K562 (cell line): ENCODE results near the gene RAB6B. TPM values are rescaled to one million over a fixed set of nuclear protein-coding genes. Genes with fewer than 3 reads are reported as not detected.

Source experiments
- ARID1B ChIP-seq: fragments of 450-650 bp; IDR thresholded peaks from 2 replicates; pipeline ENCODE4 v1.6.1; 2016; ENCODE audit warnings: antibody characterized with exemption, mild to moderate bottlenecking, inconsistent platforms
- ASH1L ChIP-seq: fragments of 450-650 bp; IDR thresholded peaks from 2 replicates; pipeline ENCODE4 v1.6.1; 2018; ENCODE audit warnings: borderline replicate concordance, mild to moderate bottlenecking, low read depth; ENCODE audit not compliant: partially characterized antibody
- CEBPB ChIP-seq: fragments of 450-650 bp; IDR thresholded peaks from 2 replicates; pipeline ENCODE4 v1.6.1; 2016; ENCODE audit warnings: missing genetic modification characterization, missing compliant biosample characterization
- CREB1 ChIP-seq, 2 experiments: sonication (generic) in 1 of 2; formaldehyde crosslinking in 1 of 2; IDR thresholded peaks; 2 replicates each; pipeline versions ENCODE4 v1.6.1 to v1.8.0; 2012 to 2022; ENCODE audit warnings: inconsistent platforms in 1 of 2, mild to moderate bottlenecking in 1 of 2, missing genetic modification reagents in 1 of 2, moderate library complexity in 1 of 2
- DIDO1 ChIP-seq: fragments of 450-650 bp; IDR thresholded peaks from 2 replicates; pipeline ENCODE4 v1.6.1; 2016; ENCODE audit warnings: low read depth, missing biosample characterization, missing genetic modification characterization
- HDAC1 ChIP-seq, 2 experiments: fragments of 450-650 bp; IDR thresholded peaks; 2 replicates each; pipeline ENCODE4 v1.6.1; 2016 to 2017; ENCODE audit warnings: inconsistent platforms in 1 of 2, mild to moderate bottlenecking in 1 of 2, moderate library complexity in 1 of 2
- HDAC8 ChIP-seq: fragments of 450-650 bp; IDR thresholded peaks from 2 replicates; pipeline ENCODE4 v1.6.1; 2016; ENCODE audit warnings: mild to moderate bottlenecking, missing genetic modification characterization, moderate library complexity, missing compliant biosample characterization
- HNRNPLL ChIP-seq: fragments of 200-400 bp; formaldehyde crosslinking; IDR thresholded peaks from 2 replicates; pipeline ENCODE4 v1.6.1; 2017; ENCODE audit warnings: low read length, low read depth, mild to moderate bottlenecking; ENCODE audit not compliant: poor library complexity, severe bottlenecking
- L3MBTL2 ChIP-seq: fragments of 450-650 bp; IDR thresholded peaks from 2 replicates; pipeline ENCODE4 v1.6.1; 2016; ENCODE audit warnings: mild to moderate bottlenecking, moderate library complexity
- LEF1 ChIP-seq: fragments of 450-650 bp; IDR thresholded peaks from 2 replicates; pipeline ENCODE4 v1.6.1; 2016; ENCODE audit warnings: mild to moderate bottlenecking
- MEIS2 ChIP-seq: fragments of 450-650 bp; IDR thresholded peaks from 2 replicates; pipeline ENCODE4 v1.6.1; 2014; ENCODE audit warnings: mild to moderate bottlenecking; ENCODE audit not compliant: partially characterized antibody
- MIER1 ChIP-seq: fragments of 450-650 bp; IDR thresholded peaks from 2 replicates; pipeline ENCODE4 v1.6.1; 2016; ENCODE audit warnings: antibody characterized with exemption, mild to moderate bottlenecking, low read depth
- NFE2 ChIP-seq: IDR thresholded peaks from 2 replicates; pipeline ENCODE4 v1.6.1; 2014; ENCODE audit warnings: antibody characterized with exemption, low read depth
- NFE2L1 ChIP-seq: fragments of 450-650 bp; IDR thresholded peaks from 2 replicates; pipeline ENCODE4 v1.6.1; 2016; ENCODE audit warnings: missing genetic modification characterization, low read depth, mild to moderate bottlenecking, missing compliant biosample characterization, moderate library complexity, borderline replicate concordance
- NR3C1 ChIP-seq: sonication (generic); formaldehyde crosslinking; IDR thresholded peaks from 2 replicates; pipeline ENCODE4 v1.8.1; 2022; ENCODE audit warnings: missing genetic modification reagents
- RB1 ChIP-seq: fragments of 450-650 bp; IDR thresholded peaks from 2 replicates; pipeline ENCODE4 v1.6.1; 2017; ENCODE audit warnings: low read depth, mild to moderate bottlenecking
- RBM39 ChIP-seq: fragments of 200-400 bp; formaldehyde crosslinking; optimal IDR thresholded peaks from 2 replicates; pipeline ENCODE3; 2018; ENCODE audit warnings: low read depth, low read length
- RCOR1 ChIP-seq, 2 experiments: IDR thresholded peaks; 2 replicates each; pipeline ENCODE4 v1.6.1; 2012; ENCODE audit warnings: low read depth in 2 of 2, low read length in 2 of 2, borderline replicate concordance in 1 of 2, improper control_type of control experiment in 1 of 2
- STAG1 ChIP-seq: sonication (generic); formaldehyde crosslinking; IDR thresholded peaks from 2 replicates; pipeline ENCODE4 v1.5.0; 2020; ENCODE audit warnings: missing genetic modification reagents, borderline replicate concordance
- STAT5A ChIP-seq: IDR thresholded peaks from 2 replicates; pipeline ENCODE4 v1.6.1; 2012; ENCODE audit warnings: low read length, inconsistent platforms, borderline replicate concordance
- ZEB2 ChIP-seq: fragments of 450-650 bp; IDR thresholded peaks from 2 replicates; pipeline ENCODE4 v1.6.1; 2016
- ZNF143 ChIP-seq: sonication (generic); formaldehyde crosslinking; IDR thresholded peaks from 2 replicates; pipeline ENCODE4 v1.9.0; 2022; ENCODE audit warnings: mild to moderate bottlenecking, missing genetic modification reagents
- polyA plus RNA-seq, 8 experiments: library from polyadenylated mRNA; depleted of rRNA in 4 of 8; stranded (reverse) in 5 of 8; unstranded in 3 of 8; fragments of >200 nt; fragmentation: Nextera tagmentation in 2 of 8; fragmentation: Illumina TruSeq in 1 of 8; extraction: Ambion mirVana in 2 of 8; extraction: Trizol in 1 of 8; gene quantifications; 2 replicates each; pipeline versions ENCODE4 v1.2.1 to v1.2.3, GENCODE V29; 2011 to 2014; ENCODE audit warnings: inconsistent platforms in 1 of 8, missing spikeins in 1 of 8
- total RNA-seq, 7 experiments: library from RNA; depleted of rRNA in 6 of 7; stranded (reverse); fragments of >200 nt in 6 of 7; fragmentation: Illumina TruSeq in 2 of 7; extraction: Trizol in 2 of 7; gene quantifications; 2 replicates each; pipeline versions ENCODE4 v1.2.1 to v1.2.3, GENCODE V29; 2011 to 2021; ENCODE audit warnings: low replicate concordance in 1 of 7
- TF ChIP-seq, protein P1 (sequence below): fragments of 200-800 bp; sonication (Bioruptor generic); IDR thresholded peaks from 2 replicates; pipeline ENCODE4 v1.6.1; 2017; ENCODE audit warnings: missing genetic modification characterization, missing compliant biosample characterization
- TF ChIP-seq, protein P2 (sequence below): fragments of 450-650 bp; formaldehyde crosslinking; conservative IDR thresholded peaks from 2 replicates; pipeline ENCODE4 v1.4.0; 2022; ENCODE audit warnings: mild to moderate bottlenecking, missing genetic modification characterization
- TF ChIP-seq, protein P3 (sequence below), 2 experiments: fragments of 450-650 bp in 1 of 2; sonication (generic) in 1 of 2; formaldehyde crosslinking in 1 of 2; IDR thresholded peaks in 1 of 2; conservative IDR thresholded peaks in 1 of 2; 2 replicates each; pipeline versions ENCODE4 v1.6.1 to v1.8.1; 2016 to 2023; ENCODE audit warnings: mild to moderate bottlenecking in 2 of 2, moderate library complexity in 2 of 2, inconsistent platforms in 1 of 2, missing genetic modification reagents in 1 of 2

RAB6B gene
- total and polyA plus RNA-seq, 9 of the 15 experiments (the other 6 are each of a cell fraction or from before 2014, with no cell fraction given), result 0.60 to 18.1 (median 1.5) TPM

DNA sequence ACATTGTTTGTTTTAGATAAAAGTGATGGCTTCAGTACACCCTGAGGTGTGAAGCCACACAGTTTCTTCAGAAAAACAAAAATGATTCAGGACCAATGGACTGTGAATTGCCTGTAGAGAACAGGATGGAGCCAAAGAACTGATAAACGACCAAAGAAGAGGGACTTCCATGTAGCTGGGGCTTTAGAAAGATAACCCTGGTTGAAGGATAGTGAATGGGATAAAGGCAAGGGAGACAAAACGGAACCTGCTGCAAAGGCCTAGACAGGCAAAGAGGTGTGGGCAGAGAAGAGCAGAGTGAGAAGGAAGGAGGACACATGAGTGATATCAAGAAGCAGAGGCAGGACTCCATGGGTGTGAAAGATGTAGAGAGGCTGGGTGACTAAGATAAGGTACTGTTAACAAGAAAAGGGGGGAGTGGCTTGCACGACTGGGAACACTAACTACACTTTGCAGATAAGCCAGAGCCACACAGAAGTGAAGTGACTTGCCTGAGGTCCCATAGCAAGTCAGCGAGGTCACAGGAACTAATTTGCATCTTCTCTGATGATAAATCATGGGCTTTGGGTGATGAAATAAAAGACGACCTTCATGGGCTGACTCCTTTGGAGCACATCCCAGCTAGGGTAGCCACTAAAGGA lies 44.3 kb downstream of the RAB6B start (continued):
- TF ChIP-seq, protein P1, sequence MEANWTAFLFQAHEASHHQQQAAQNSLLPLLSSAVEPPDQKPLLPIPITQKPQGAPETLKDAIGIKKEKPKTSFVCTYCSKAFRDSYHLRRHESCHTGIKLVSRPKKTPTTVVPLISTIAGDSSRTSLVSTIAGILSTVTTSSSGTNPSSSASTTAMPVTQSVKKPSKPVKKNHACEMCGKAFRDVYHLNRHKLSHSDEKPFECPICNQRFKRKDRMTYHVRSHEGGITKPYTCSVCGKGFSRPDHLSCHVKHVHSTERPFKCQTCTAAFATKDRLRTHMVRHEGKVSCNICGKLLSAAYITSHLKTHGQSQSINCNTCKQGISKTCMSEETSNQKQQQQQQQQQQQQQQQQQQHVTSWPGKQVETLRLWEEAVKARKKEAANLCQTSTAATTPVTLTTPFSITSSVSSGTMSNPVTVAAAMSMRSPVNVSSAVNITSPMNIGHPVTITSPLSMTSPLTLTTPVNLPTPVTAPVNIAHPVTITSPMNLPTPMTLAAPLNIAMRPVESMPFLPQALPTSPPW (CRISPR knock-in tag), result peak; percentile 42; the same call in 1 of the 2 replicates
- TF ChIP-seq RCOR1 (IDR thresholded peaks at IDR 0.05; ENCODE audit: borderline replicate concordance in 1 of 2, low read depth in 2 of 2, low read length in 2 of 2), result peak in 1 of 2 experiments; percentile 58; a peak in 2 of 4 replicates
- peak; percentile 91 for TF ChIP-seq LEF1
- no peak for TF ChIP-seq RB1
- TF ChIP-seq MIER1, result no peak
- TF ChIP-seq L3MBTL2, result peak; percentile 84
- TF ChIP-seq ASH1L, result peak; percentile 10
- TF ChIP-seq RBM39, result no peak
- no peak for TF ChIP-seq DIDO1 (tag)
- no peak for TF ChIP-seq STAG1 (CRISPR knock-in tag)
- TF ChIP-seq ARID1B, result peak; percentile 98
- no peak for TF ChIP-seq ZNF143 (CRISPR knock-in tag)
- peak in 1 of 2 experiments; percentile 92; a peak in 2 of 4 replicates for TF ChIP-seq HDAC1 (IDR thresholded peaks at IDR 0.05)
- TF ChIP-seq NFE2L1 (tag), result no peak
- TF ChIP-seq ZEB2, result peak; percentile 95
- TF ChIP-seq, protein P2, sequence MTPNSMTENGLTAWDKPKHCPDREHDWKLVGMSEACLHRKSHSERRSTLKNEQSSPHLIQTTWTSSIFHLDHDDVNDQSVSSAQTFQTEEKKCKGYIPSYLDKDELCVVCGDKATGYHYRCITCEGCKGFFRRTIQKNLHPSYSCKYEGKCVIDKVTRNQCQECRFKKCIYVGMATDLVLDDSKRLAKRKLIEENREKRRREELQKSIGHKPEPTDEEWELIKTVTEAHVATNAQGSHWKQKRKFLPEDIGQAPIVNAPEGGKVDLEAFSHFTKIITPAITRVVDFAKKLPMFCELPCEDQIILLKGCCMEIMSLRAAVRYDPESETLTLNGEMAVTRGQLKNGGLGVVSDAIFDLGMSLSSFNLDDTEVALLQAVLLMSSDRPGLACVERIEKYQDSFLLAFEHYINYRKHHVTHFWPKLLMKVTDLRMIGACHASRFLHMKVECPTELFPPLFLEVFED, result no peak
- TF ChIP-seq HNRNPLL, result no peak
- TF ChIP-seq CEBPB (tag), result peak; percentile 62; the same call in 1 of the 2 replicates
- TF ChIP-seq, protein P3, sequence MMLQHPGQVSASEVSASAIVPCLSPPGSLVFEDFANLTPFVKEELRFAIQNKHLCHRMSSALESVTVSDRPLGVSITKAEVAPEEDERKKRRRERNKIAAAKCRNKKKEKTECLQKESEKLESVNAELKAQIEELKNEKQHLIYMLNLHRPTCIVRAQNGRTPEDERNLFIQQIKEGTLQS (IDR thresholded peaks at IDR 0.05), result peak; percentile 92
- TF ChIP-seq, protein P3 (CRISPR knock-in tag; conservative IDR thresholded peaks at IDR 0.05), result no peak
- peak; percentile 39; the same call in 1 of the 2 replicates for TF ChIP-seq NFE2
- no peak for TF ChIP-seq NR3C1 (CRISPR knock-in tag)
- TF ChIP-seq STAT5A, result peak; percentile 51
- peak; percentile 97 for TF ChIP-seq MEIS2
- TF ChIP-seq HDAC8 (tag), result no peak
- no peak; the same call in 1 of the 2 replicates for TF ChIP-seq CREB1 (IDR thresholded peaks at IDR 0.05)
- TF ChIP-seq CREB1 (CRISPR knock-in tag; IDR thresholded peaks at IDR 0.05), result peak; percentile 31; the same call in 1 of the 2 replicates
